ENCODE data around the gene FBXO5.

GRCh38 chr6:152981219-152981618 is 1.6 kb downstream of the FBXO5 start:
- no peak for TF ChIP-seq CTCF (conservative IDR thresholded peaks at IDR 0.05; ENCODE audit: low read length)
- no peak for TF ChIP-seq EZH2phosphoT487 (IDR thresholded peaks at IDR 0.05; ENCODE audit: borderline replicate concordance)

Measured in Loucy (cell line).